OCI-LY7 (cell line): ENCODE results near the gene VPS9D1.

Source experiments
- CTCF ChIP-seq: fragments of 200-600 bp; sonication (generic); conservative IDR thresholded peaks from 2 replicates; pipeline ENCODE4 v1.5.1; 2014; ENCODE audit warnings: mild to moderate bottlenecking, antibody characterized with exemption, low read length, moderate library complexity, mixed read lengths
- EZH2phosphoT487 ChIP-seq: fragments of 200-600 bp; sonication (generic); IDR thresholded peaks from 2 replicates; pipeline ENCODE4 v1.6.1; 2018; ENCODE audit warnings: low read depth, borderline replicate concordance, mild to moderate bottlenecking, mixed run types, antibody characterized with exemption, low read length, moderate library complexity, mixed read lengths

GRCh38 chr16:89712274-89712781 is 8.4 kb downstream of the VPS9D1 start:
- no peak for TF ChIP-seq CTCF
- no peak for TF ChIP-seq EZH2phosphoT487
